NCI-H1436 treated with DMSO at 0.1 percent for 48 hours (cell line): Measurements from ENCODE around the gene PPIP5K2.
A peak's percentile ranks its signal among the peaks of the same experiment; 100 is the strongest.

Experiments used
- DNase-seq: peaks from one replicate; lab custom pipeline; 2025; lab: John Stamatoyannopoulos, UW

PPIP5K2 gene

DNA sequence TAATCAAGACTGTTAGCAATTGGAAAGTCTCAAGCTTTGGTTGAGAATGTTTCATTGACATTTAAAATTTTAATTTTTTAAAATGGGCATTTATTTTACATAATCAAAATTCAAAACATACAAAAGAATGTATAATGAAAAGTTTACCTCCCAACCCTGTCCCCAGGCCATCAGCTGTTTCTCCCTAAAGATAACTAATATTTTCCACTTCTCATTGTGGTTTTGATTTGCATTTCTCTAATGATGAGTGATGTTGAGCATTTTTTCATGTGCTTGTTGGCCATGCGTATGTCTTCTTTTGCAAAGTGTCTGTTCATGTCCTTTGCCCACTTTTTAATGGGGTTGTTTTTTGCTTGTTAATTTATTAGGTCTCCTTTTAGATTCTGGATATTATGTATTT lies 127.0 kb downstream of the PPIP5K2 start:
- DNase-seq: no peak

DNA sequence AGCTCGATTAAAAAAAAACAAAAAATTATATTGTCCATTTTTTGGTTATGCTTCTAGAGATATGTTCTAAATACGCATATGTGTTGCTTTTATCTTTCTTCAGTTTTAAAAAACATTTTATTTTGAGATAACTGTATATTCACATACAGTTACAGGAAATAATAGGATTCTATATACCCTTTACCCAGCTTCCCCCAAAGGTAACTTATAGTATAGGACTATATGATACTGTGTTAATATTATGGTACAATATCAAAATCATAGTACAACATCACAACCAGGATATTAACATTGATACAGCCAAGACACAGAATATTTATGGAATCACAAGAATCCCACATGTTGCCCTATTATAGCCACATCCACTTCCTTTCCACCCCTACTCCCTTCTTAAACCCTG lies 129.0 kb downstream of the PPIP5K2 start:
- DNase-seq: no peak

DNA sequence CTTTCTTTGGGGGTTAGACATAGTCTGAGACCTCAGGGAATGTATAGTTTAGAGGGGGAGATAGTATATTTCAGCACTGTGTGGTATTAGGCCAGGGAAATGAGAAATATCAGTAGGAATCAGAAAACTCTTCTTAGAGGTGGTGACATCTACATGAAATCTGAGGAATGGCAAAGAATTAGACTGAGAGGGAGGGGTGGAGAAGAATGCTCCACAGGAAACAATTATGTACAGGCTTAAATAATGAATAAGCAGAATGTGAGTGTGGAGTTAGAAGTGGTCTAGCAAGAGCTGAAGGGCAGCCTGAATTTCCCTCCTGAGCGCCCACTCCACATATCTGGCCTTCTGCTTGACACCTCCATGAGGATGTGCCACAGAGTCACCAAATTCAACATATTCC lies 134.8 kb downstream of the PPIP5K2 start:
- DNase-seq: no peak

DNA sequence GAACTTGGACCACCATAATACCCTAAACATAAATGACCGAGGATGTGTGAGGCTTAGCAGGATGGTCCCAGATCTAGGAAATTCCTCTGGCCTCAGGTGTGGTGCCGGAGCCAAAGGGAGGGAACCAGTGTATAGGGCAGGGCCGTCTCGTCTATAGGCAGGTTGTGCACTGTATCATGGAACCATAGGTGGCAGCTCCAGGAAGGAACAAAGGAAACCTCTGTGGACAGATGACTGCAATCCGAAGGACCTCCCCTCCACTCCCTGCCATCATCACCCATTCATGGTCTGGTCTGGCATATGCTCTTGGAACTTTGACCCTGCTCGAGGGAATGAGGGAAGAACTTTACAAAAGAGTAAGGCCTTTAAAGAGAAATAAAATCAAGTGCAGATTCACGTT lies 135.6 kb downstream of the PPIP5K2 start:
- no peak for DNase-seq

DNA sequence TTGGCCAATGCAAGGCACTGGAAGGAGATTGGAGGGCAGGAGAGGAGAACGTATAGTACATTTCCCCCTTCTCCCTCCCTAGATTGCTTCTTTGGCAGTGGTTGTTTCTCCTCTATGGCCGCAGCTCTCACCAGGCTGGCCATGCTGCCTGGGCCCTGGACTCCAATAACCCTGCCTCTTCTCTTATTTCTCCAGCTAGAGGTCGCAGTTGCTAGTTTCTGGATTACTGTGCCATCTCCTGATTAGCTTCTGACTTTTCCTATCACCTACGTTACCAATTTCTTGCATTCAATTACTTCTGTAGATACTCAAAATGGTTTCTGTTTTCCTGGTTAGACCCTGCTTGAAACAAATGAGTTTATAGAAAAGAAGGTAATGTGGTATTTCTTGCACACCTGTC lies 136.1 kb downstream of the PPIP5K2 start:
- DNase-seq: no peak

DNA sequence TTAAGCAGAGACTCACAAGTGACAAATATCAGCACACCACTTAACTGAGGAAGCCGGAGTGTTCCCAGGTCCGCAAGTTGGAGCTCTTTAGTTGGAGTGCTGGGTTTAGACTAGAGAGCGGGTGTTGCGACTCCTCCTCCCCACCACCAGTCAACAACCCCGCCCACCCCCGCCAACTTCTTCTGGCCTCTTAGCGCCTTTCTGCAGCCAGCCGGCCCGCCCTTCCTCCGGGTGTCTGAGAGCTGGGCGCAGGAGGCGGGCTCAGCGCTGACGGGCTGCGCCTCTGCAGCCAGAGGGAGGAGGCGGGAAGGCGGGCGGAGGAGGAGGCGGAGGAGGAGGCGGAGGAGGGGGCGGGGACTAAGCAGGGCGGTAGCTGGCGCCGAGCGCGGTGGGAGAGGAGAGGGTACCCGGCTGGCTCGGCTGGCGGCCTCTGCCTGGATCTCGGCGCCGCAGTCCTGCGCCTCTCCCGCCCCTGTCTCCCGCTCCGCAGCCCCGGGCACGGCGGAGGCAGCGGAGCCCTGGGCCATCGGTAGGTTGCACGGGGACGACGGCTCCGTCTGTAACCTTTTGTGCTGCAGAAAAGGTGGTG lies 138.4 kb downstream of the PPIP5K2 start, which contains the start of gene MACIR:
TSS of gene MACIR (plus strand) at position 396 of the 589 bp plus-strand sequence. CDS start 17,157 bp downstream, outside the sequence.
- DNase-seq: peak; percentile 76

DNA sequence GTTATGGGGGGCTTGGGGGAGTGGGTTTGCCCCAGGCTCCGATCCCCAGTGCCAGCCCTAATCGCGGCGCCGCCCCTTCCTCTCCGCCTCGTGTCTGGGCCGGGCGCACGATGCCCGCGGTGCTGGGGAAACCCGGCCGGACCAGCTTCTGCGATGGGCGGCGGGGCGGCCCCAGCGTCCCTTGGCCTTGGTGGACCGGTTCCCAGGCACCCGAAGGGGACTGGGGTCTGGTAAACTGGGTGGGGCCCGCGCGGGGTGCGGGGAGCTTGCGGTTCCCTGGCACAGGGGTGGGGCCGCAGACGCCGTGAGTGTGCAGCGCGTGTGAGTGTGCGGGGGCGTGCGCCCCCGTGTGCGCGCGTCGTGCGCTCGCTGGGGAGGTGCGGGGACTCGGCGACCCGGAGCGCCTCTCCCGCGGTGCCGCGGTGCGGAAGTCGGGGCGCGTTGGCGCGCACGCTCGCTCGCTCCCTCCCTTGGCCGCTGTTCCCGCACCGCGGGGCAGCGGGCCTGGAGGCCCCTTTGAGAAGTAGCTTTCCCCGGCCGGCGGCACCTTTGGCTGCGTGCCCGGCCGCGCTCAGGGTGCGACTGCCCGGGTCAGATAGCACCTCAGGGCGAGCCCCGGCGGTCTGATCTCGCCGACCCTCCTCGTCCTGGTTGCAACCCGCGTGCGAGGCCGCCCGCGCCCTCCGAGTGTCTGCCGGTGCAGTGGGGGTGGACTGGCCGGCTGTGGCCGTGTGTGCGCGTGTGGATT lies 139.0 kb downstream of the PPIP5K2 start:
- DNase-seq: no peak

DNA sequence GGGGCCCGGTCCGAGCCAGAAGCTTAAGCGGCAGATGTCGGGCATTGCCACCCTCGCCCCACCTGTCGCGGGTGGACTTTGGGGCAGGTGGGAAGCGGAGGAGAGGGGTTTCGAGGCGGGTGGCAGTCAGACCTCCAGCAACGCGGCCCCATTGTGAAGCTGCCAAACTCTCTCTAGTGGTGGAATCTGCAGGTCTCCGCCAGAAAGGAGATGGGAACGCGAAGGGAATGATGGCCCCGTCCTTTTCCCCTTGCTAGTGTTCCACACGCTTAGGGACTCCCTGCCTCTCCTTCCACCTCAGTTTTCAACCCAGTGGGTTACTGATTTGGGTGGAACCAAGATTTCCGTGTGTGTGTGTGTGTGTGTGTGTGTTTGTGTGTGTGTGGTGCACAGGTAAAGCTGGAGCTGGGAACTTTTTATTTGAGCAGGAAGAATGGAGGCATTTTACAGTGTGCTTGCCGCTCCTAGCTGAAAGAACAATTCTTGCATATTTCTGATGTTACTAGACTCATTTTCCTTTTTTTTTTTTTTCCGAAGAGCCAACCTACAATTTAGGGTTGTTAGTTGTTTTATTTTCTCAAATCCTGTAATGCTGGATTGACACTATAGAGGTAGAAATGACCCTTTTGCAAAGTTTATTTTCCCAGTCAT lies 139.7 kb downstream of the PPIP5K2 start:
- DNase-seq: no peak

DNA sequence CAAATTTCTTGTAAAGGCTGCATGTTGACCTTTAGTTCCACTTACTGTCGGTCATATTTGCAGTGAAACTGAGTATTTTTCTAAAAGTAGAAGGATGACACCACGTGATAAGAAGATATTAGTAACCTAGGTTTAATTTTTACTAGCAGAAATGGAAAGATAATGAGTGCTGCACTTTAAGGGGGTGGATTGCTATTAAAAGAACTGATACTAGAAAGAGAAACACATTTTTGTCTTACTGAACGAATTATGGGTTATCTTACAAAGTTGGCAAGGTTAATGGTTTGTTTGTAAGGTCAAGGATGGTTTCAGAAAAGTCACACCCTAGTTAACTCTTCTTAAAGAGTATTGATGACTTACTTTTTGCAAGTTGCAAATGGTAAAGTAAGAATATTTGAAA lies 140.8 kb downstream of the PPIP5K2 start:
- DNase-seq: no peak
